Measurements from ENCODE around the gene NSD2.
A peak's percentile ranks its signal among the peaks of the same experiment; 100 is the strongest.
"Not testable (repeated sequence)": the region's sequence is repeated elsewhere in the genome, so short reads cannot be mapped to it uniquely, and the experiment has no call there.

Gene NSD2

DNA sequence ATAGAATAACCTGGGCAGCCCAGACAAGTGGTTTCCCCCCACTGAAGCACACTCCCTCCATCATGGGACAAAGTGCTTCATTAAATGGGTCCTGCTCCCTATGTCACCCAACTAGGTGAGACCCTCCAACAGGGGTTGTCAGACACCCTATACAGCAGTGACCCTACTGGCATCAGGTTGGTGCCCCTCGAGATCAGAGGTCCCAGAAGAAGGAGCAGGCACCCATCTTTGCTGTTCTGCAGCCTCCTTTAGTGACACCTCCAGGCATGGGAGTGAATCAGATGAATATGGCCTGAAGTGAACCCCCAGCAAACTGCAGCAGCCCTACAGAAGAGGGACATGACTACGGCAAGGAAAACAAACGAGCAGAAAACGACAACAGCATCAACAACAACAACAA is 126.5 kb downstream of the NSD2 start:
- DNase-seq (ENCODE audit: low read depth in 2 of 2, low spot score in 1 of 2), result no peak

DNA sequence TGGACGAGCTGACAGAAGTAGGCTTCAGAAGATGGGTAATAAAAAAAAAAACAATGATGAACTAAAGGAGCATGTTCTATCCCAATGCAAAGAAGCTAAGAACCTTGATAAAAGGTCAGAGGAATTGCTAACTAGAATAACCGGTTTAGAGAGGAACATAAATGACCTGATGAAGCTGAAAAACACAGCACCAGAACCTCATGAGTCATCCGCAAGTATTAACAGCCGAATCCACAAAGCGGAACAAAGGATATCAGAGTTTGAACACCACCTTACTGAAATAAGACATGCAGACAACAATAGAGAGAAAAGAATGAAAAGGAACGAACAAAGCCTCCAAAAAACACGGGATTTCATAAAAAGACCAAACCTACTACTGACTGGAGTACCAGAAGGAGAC is 127.1 kb downstream of the NSD2 start:
- DNase-seq (ENCODE audit: low read depth in 2 of 2, low spot score in 1 of 2), result no peak

DNA sequence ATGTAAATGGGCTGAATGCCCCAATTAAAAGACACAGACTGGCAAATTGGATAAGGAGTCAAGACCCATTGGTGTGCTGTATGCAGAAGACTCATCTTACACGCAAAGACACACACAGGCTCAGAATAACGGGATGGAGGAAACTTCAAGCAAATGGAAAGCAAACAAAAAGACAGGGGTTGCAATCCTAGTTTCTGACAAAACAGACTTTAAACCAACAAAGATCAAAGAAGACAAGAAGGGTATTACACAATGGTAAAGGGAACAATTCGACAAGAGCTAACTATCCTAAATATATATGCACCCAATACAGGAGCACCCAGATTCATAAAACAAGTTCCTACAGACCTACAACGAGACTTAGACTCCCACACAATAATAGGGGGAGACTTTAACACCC is 128.1 kb downstream of the NSD2 start:
- not testable (repeated sequence) for DNase-seq (ENCODE audit: low read depth in 2 of 2, low spot score in 1 of 2)

DNA sequence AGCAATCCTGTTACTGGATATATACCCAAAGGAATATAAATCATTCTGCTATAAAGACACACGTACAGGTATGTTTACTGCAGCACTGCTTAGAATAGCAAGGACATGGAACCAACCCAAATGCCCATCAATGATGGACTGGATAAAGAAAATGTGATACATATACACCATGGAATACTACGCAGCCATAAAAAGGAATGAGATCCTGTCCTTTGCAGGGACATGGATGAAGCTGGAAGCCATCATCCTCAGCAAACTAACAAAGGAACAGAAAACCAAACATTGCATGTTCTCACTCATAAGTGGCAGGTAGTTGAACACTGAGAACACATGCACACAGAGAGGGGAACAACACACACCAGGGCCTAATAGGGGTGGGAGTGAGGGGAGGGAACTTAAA is 132.2 kb downstream of the NSD2 start:
- not testable (repeated sequence) for DNase-seq (ENCODE audit: low read depth in 2 of 2, low spot score in 1 of 2)

DNA sequence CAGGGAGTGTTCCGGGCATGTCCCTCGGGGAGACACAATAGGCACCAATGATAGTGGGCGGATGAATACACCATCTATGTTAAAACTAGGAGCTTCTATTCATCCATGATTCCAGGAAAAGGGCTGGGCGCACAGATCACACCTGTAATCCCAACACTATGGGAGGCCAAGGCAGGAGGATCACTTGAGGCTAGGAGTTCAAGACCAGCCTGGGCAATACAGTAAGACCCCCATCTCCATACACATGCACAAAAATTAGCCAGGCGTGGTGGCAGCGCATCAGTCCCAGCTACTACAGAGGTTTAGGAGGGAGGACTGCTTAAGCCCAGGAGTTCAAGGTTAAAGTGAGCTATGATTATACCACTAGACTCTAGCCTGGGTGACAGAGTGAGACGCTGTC is 135.2 kb downstream of the NSD2 start:
- DNase-seq (ENCODE audit: low read depth in 2 of 2, low spot score in 1 of 2), result no peak

DNA sequence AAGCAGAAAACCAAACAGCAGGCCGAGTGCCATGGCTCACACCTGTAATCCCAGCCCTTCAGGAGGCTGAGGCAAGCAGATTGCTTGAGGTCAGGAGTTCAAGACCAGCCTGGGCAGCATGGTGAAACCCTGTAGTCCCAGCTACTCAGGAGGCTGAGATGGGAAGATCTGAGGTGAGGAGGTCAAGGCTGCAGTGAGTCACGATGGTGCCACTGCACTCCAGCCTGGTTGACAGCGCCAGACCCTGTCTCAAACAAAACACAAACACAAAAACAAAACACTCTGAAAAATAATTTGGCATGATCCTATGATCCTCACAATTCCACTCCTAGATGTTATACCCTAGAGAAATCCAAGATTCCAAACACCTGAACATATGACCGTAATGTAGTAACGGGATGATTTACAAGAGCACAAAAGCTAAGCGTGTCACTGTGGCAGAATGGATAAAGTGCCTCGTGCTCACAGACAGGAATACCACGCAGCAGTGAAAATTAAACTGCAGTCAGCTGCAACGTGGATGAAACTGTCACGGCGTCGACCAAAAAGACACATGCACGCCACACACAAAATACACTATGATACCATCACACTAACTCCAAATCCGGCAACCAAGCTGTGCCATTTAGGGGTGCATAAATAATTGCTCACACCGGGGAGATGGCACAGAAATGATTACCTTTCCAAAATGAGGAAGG is 135.9 kb downstream of the NSD2 start:
- no peak for DNase-seq (ENCODE audit: low read depth in 2 of 2, low spot score in 1 of 2)

DNA sequence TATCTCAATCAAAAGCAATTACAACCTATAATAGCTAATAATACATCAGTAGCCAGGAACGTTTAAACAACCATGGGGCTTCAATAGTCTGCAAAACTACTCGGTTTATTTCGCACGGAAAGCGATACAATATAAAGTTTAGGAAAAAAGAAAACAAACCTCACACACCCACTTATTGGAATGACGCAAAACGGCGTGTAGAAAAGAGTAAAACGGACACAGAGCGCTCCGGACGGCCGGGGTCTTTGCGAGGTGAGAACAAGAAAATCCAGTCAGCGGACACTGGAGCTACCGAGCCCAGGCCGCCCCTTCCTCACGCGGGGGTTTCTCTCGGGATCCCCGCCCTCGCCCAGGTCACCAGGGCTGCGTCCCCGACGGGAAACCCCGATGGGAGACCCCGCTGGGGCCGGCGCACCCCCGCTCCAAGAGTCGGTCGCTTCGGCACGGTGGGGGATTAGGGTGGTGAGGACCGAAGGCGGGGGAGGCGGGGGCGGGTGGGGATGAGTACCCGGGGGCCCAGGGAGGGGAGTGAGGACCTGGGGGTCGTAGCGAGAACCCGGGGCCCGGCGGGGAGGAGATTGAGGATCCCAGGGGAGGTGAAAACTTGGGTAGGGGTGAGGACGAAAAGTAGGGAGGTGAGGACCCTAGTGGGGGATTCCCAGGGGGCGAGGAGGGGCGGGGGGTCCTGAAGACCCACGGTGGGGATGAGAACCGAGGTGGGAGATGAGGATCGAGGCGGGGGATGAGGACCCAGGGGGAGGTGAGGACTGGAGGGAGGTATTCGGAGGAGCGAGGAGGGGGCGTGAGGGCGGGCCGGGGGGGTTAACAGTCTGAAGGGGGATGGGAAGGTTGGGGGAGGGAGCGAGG is 136.8 kb downstream of the NSD2 start:
- no peak for DNase-seq (ENCODE audit: low read depth in 2 of 2, low spot score in 1 of 2)

DNA sequence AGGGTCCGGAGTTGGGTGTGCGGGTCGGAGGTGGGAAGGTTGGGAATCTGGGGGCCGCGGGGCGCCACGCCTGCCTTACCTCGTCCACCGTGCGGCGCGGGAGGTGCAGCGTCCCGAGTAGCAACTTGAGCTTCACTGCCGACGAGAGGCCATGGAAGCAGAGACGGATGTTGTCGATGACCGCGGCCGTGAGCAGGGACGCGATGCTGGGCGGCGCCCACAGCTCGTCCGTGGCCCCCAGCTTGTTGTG is 137.4 kb downstream of the NSD2 start:
- DNase-seq (ENCODE audit: low read depth in 2 of 2, low spot score in 1 of 2), result no peak

DNA sequence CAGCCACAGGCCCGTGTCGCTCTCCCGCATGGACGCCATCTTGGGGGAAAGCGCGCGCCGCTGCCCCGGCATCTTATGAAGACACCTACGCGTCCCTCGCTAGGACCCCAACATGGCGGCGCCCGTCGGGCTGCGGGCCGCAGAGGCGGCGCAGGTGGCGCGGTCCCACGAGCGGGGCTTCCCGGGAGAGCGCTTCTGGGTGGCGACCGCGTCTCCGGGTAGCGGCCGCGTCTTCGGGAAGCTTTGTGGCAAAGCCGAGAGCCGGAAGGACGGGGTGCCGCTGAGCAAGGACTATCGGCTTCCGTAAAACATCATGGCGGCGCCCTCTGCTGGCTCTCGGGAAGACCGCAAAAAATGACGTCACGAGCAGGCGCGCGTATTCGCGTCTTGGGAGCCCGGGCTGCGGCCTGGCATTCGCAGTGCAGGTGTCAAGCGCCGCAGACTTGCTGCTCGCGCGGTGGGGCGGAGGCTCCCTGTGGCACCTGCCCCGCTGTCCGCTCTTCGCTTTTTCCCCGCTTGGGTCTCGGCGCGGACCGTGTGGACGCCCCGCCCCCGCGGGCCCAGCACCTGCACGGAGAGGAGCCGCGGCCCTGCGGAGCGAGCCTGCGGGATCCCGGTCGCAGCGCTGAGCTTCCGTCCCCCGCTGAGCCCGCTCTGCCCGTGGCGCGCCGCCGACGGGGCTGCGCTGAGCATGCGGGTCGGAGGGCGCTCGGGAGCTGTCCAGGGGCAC is 137.9 kb downstream of the NSD2 start, which contains the start of gene NELFA:
Gene NELFA, minus strand, starts transcription at position 54 of the 730 bp plus-strand sequence. Its CDS starts 15 bp downstream, at position 39.
- peak; percentile 89 to 90 for DNase-seq (ENCODE audit: low read depth in 2 of 2, low spot score in 1 of 2)

DNA sequence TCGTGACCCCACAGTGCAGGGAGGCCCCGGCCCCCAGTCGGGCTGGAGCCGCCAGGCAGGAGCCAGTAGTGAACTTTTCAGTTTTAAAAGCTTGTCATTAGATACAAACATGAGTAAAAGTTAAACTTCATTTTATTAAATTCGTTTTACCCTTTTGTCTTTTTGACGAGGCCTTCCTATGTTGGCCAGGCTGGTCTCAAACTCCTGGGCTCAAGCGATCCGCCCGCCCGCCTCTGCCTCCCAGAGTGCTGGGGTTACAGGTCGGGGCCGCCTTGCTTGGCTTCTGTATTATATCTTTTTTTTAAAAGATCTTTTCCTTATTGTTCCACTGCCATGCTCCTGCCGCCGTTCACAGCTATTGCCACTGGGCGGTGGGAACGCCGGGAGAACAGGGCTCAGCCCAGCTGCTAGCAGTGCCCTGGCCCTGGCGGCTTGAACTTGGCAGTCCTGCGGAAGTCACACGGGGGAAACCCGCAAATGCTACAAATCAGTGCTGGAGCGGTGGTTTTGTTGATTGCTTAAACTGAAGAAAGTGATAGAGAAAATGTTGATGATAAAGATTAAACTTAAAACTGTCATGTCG is 138.5 kb downstream of the NSD2 start:
- peak in 1 of 2 donors; percentile 20 for DNase-seq (ENCODE audit: low read depth in 2 of 2, low spot score in 1 of 2)

DNA sequence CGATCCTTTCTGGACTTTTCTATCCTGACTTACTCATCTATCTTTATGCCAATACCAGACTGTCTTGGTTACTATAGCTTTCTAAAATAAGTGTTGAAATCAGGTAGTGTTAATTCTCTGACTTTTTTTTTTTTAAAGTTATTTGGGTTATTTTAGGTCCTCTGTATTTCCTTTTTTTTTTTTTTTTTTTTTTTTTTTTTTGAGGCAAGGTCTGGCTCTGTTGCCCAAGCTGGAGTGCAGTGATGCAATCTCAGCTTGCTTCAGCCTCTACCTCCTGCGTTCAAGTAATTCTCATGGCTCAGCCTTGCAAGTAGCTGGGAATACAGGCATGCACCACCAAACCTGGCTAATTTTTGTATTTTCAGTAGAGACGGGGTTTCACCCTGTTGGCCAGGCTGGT is 140.4 kb downstream of the NSD2 start:
- no peak for DNase-seq (ENCODE audit: low read depth in 2 of 2, low spot score in 1 of 2)

DNA sequence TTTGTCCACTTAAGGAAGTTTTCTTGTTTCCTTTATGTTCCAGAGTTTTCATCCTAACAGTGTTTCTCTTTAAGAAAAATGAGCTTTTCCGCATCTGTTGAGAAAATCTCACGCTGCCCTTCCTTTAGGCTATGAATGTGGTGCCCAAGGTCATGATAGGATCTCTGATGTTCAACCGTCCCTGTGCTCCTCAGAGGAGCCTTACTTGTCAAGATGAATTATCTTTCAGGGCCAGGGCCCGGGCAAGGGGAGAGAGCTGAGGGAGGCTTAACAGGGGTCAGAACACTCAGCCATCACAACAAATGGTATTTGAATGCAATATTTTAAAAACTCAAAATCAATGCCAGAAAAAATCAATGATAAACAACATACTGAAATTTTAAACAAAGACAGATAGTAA is 143.8 kb downstream of the NSD2 start:
- DNase-seq (ENCODE audit: low read depth in 2 of 2, low spot score in 1 of 2), result no peak

DNA sequence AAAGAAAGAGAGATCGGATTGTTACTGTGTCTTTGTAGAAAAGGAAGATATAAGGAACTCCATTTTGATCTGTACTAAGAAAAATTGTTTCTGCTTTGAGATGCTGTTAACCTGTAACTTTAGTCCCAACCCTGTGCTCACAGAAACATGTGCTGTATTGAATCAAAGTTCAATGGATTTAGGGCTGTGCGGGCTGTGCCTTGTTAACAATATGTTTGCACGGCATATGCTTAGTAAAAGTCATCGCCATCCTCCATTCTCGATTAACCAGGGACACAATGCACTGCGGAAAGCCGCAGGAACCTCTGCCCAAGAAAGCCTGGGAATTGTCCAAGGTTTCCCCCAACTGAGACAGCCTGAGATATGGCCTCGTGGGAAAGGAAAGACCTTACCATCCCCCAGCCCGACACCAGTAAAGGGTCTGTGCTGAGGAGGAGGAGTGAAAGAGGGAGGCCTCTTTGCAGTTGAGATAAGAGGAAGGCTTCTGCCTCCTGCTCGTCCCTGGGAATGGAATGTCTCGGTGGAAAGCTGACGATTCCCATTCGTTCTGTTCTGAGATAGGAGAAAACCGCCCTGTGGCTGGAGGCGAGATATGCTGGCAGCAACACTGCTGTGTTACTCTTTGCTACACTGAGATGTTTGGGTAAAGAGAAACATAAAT is 150.3 kb downstream of the NSD2 start:
- DNase-seq (ENCODE audit: low read depth in 2 of 2, low spot score in 1 of 2), result not testable (repeated sequence)

DNA sequence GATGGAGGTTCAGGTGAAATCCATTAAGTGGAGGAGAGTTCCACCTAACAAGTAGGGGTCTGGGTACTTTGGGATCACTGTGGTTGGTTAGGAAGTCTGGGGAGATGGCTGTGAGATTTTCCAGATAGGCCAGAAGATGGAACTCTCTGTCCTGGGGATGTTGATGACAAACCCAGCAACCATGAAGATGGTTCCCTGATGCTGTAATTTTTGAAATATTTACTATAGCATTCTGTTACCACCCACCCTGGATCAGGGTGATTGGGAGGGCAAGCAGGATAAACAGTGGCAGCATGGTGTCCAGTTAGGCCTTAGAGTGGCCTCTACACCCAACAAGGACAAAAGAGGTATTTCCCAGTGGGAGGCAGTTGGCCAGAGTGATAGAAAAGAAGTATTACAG is 153.5 kb downstream of the NSD2 start:
- DNase-seq (ENCODE audit: low read depth in 2 of 2, low spot score in 1 of 2), result no peak

DNA sequence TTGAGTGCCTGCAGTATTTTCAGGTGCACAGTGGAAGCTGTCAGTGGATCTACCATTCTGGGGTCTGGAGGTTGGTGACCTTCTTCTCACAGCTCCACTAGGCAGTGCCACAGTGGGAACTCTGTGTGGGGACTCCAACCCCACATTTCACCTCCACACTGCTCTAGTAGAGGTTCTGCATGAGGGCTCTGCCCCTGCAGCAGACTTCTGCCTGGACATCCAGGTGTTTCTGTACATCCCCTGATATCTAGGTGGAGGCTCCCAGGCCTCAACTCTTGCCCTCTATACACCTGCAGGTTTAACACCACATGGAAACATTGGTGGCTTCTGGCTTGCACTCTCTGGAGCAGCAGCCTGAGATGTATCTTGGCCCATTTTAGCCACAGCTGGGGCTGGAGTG is 154.6 kb downstream of the NSD2 start:
- DNase-seq (ENCODE audit: low read depth in 2 of 2, low spot score in 1 of 2), result no peak

DNA sequence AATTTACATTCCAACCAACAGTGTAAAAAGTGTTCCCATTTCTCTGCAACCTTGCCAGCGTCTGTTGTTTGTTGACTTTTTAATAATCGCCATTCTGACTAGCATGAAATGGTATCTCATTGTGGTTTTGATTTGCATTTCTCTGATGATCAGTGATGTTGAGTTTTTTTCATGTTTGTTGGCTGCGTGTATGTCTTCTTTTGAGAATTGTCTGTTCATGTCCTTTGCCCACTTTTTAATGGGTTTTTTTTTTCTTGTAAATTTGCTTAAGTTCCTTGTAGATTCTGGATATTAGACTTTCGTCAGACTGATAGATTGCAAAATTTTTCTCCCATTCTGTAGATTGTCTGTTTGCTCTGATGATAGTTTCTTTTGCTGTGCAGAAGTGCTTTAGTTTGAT is 155.9 kb downstream of the NSD2 start:
- not testable (repeated sequence) for DNase-seq (ENCODE audit: low read depth in 2 of 2, low spot score in 1 of 2)

DNA sequence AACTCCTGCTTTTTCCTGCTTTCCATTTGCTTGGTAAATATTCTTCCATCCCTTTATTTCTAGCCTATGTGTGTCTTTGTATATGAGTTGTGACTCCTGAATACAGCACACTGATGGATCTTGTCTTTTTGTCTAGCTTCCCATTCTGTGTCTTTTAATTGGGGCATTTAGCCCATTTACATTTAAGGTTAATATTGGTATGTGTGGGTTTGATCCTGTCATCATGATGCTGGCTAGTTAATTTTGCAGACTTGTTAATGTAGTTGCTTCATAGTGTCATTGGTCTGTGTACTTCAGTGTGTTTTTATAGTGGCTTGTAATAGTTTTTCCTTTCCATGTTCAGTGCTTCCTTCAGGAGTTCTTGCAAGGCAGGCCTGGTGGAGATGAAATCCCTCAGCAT is 160.0 kb downstream of the NSD2 start:
- DNase-seq (ENCODE audit: low read depth in 2 of 2, low spot score in 1 of 2), result not testable (repeated sequence)
